Lung (tissue), 12 donors: ENCODE measurements around the gene CYTH2. TPM values are rescaled to one million over a fixed set of nuclear protein-coding genes. Genes with fewer than 3 reads are reported as not detected.

Experiments
- ATAC-seq: fragments of 200-7000 bp; cut with Tn5 transposase; one replicate; pipeline ENCODE4 v1.9.1; 2020; ENCODE audit warnings: moderate number of reproducible peaks; ENCODE audit not compliant: insufficient read depth, low FRiP score
- DNase-seq, 3 donors: peaks; one replicate each; pipeline ENCODE4 v3.0.0-alpha.2; 2013 to 2017
- H3K27ac ChIP-seq, 2 donors: one replicate each; pipeline ENCODE4 v1.5.1; 2013; ENCODE audit warnings: mild to moderate bottlenecking in 2 of 2, moderate library complexity in 2 of 2, control low read depth in 1 of 2, inconsistent platforms in 1 of 2, low read depth in 1 of 2, low read length in 1 of 2
- H3K27me3 ChIP-seq, 3 donors: one replicate each; pipeline ENCODE4 v1.5.1; 2013; ENCODE audit warnings: low read length in 2 of 3; ENCODE audit not compliant: control insufficient read depth in 3 of 3, insufficient read depth in 3 of 3
- H3K36me3 ChIP-seq, 4 donors: one replicate each; pipeline ENCODE4 v1.5.1; 2013; ENCODE audit warnings: low read length in 4 of 4, mild to moderate bottlenecking in 1 of 4, moderate library complexity in 1 of 4; ENCODE audit not compliant: control insufficient read depth in 4 of 4, insufficient read depth in 4 of 4
- H3K4me1 ChIP-seq, 5 donors: one replicate each; pipeline ENCODE4 v1.5.1; 2013; ENCODE audit warnings: low read length in 5 of 5, mild to moderate bottlenecking in 2 of 5, moderate library complexity in 1 of 5; ENCODE audit not compliant: control insufficient read depth in 5 of 5, insufficient read depth in 5 of 5
- H3K4me3 ChIP-seq: one replicate; pipeline ENCODE4 v1.5.1; 2013; ENCODE audit warnings: mild to moderate bottlenecking, control low read depth, moderate library complexity
- H3K9ac ChIP-seq, 2 donors: one replicate each; pipeline ENCODE4 v1.5.1; 2013; ENCODE audit warnings: low read length in 2 of 2, control low read depth in 1 of 2; ENCODE audit not compliant: insufficient read depth in 1 of 2
- H3K9me3 ChIP-seq, 4 donors: one replicate each; pipeline ENCODE4 v1.5.1; 2013; ENCODE audit warnings: low read length in 3 of 4, mild to moderate bottlenecking in 1 of 4, moderate library complexity in 1 of 4; ENCODE audit not compliant: control insufficient read depth in 4 of 4, insufficient read depth in 3 of 4
- CTCF ChIP-seq: IDR thresholded peaks from 2 replicates; pipeline ENCODE4 v1.5.1; 2012; ENCODE audit warnings: mild to moderate bottlenecking; ENCODE audit errors: control extremely low read depth, extremely low read depth
- WGBS, 2 donors: extraction: QIAGEN DNeasy Blood & Tissue Kit; methylation state at CpG; one replicate each; pipeline ENCODE4 v1.1.7; 2013; 5-methylcytosine and 5-hydroxymethylcytosine counted together
- polyA plus RNA-seq, 2 donors: library from polyadenylated mRNA; stranded (reverse); fragments of 200-250 nt; gene quantifications; one replicate each; pipeline ENCODE4 v1.2.1, GENCODE V29; 2013
- total RNA-seq, 2 donors: library from RNA; depleted of rRNA in 1 of 2; stranded (reverse); fragments of >200 nt in 1 of 2; gene quantifications; one replicate each; pipeline ENCODE4 v1.2.1, GENCODE V29; 2014 to 2021
- donor health status: control.
- donor health status: control.
- donor health status: Bipolar disorder and iron deficiency.
- donor health status: healthy.
- donor health status: DM: yes; HTN: yes; CAD: no.

Gene CYTH2
- total and polyA plus RNA-seq, 4 donors = 44.1 to 72.5 (median 49.2) TPM

GRCh38 chr19:48524732-48525131 is 55.6 kb downstream of the CYTH2 start:
- peaks cover 0 to 21% (median 6%) of the 10 kb centered on the region in 4 donors for H3K9me3 ChIP-seq
- ATAC-seq (no peak), DNase-seq (no peak)
- no peaks in the 10 kb centered on the region for H3K36me3 ChIP-seq
- TF ChIP-seq CTCF = no peak
- 97 to 98% methylated on average over 5 of the region's 5 CpGs for WGBS, 2 donors
- H3K27ac ChIP-seq = no peak overlapping the region
- no peak overlapping the region for H3K4me3 ChIP-seq
- no peak overlapping the region for H3K9ac ChIP-seq
- no peaks in the 10 kb centered on the region for H3K4me1 ChIP-seq
- H3K27me3 ChIP-seq = no peaks in the 10 kb centered on the region

- 95 to 96% methylated on average over 4 of the region's 4 CpGs for WGBS, 2 donors
- no peaks in the 10 kb centered on the region for H3K36me3 ChIP-seq
- H3K4me1 ChIP-seq = no peaks in the 10 kb centered on the region
- no peaks in the 10 kb centered on the region for H3K27me3 ChIP-seq
- no peak overlapping the region for H3K9ac ChIP-seq
- TF ChIP-seq CTCF = no peak
- no peak for ATAC-seq
- DNase-seq = no peak
- no peak overlapping the region for H3K27ac ChIP-seq
- H3K4me3 ChIP-seq = no peak overlapping the region
- peaks cover 0 to 20% (median 5%) of the 10 kb centered on the region in 4 donors for H3K9me3 ChIP-seq
Measured at GRCh38 chr19:48529156-48529555, 60.0 kb downstream of the CYTH2 start.

- no peaks in the 10 kb centered on the region for H3K4me1 ChIP-seq
- peaks cover 0 to 17% (median 2%) of the 10 kb centered on the region in 4 donors for H3K9me3 ChIP-seq
- 69 to 73% methylated on average over 20 of the region's 20 CpGs for WGBS, 2 donors
- DNase-seq (no peak), ATAC-seq (no peak)
- no peak for TF ChIP-seq CTCF
- no peaks in the 10 kb centered on the region for H3K27me3 ChIP-seq
- no peak overlapping the region for H3K27ac ChIP-seq
- no peaks in the 10 kb centered on the region for H3K36me3 ChIP-seq
- no peak overlapping the region for H3K4me3 ChIP-seq
- H3K9ac ChIP-seq = no peak overlapping the region
Measured at GRCh38 chr19:48530066-48530720, 61.0 kb downstream of the CYTH2 start.

GRCh38 chr19:48530770-48531169 is 61.6 kb downstream of the CYTH2 start:
- no peak for TF ChIP-seq CTCF
- WGBS, 2 donors = 76 to 78% methylated on average over 6 of the region's 6 CpGs
- no peak overlapping the region for H3K27ac ChIP-seq
- peaks cover 0 to 17% (median 2%) of the 10 kb centered on the region in 4 donors for H3K9me3 ChIP-seq
- no peak for DNase-seq
- no peaks in the 10 kb centered on the region for H3K4me1 ChIP-seq
- H3K36me3 ChIP-seq = no peaks in the 10 kb centered on the region
- no peak overlapping the region for H3K4me3 ChIP-seq
- no peak overlapping the region for H3K9ac ChIP-seq
- ATAC-seq = no peak
- H3K27me3 ChIP-seq = no peaks in the 10 kb centered on the region
